GM19452 (cell line): ENCODE results near the gene TBC1D1.

Experiments
- ATAC-seq: cut with Tn5 transposase; IDR thresholded peaks from one replicate; pipeline ENCODE4 v1.9.1; 2021; ENCODE audit not compliant: unreplicated experiment

Gene TBC1D1

GRCh38 chr4:37889849-37890800 is 759 bp upstream of the TBC1D1 start:
- ATAC-seq = peak; percentile 1

DNA sequence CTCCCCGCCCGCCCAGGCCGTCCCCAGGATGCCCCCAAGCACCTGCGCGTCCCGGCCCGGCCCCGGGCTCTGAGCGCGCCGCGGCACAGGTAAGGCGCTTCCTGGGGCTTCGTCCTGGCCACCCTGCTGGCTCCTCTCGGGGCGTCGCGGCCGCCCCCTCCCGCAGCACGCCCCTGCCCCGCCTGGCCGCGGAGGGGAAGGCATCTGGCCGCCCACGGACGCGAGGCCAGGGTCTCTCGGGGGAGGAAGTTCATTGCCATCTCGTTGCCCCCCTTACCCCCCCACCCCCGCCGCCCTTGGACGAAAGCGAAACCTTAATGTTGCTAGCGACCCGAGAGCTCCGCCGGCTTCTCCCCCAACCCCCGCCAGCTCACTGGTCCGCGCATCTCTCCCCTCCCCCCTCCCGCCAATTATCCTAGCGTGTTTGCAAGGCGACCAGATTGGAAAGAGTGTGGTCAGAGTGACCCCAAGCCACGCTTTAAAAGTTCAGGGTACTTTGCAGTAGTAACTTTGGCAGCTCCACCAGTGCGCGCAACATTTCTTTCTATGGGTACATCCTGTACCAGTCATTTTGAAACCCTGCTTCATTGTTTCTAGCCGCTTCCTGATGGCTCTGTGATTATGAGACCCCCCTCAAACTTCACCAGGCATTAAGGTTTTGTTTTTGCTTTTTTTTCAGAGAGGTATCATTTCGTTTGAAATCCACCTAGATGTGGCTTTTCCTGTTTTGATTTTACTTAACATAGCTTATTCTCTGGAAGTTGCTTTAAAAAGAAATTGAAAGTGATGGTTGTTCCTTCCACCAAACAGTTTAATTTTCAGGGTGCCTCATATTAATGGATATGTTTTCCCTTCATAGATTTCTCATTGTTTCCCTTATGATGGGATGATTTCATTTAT is 626 bp downstream of the TBC1D1 start:
- ATAC-seq = peak; percentile 60

DNA sequence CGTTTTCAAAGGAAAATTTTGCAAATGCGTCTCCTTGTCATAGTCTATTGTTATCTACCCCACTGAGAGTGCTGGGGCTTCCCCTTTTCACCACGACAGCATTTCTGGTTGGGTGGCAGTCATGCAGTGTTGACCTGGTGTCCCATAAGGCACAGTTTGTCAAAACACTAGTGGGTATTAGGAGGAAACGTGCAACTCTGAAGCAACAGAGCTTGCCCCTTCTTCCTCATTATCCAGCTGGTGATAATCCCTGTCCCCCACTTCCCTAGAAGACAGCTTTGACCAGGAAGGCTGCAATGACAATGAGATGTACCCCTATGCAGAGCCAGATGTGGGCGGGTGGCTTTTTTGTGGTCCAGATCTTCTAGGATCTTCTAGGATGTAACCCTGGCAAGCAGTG is 1.8 kb downstream of the TBC1D1 start:
- ATAC-seq = peak; percentile 44

- ATAC-seq = no peak
These were observed 2.3 kb downstream of the TBC1D1 start for GRCh38 chr4:37893164-37893563.

GRCh38 chr4:37895271-37895670 is 4.4 kb downstream of the TBC1D1 start:
- ATAC-seq = no peak

- no peak for ATAC-seq
These were observed 5.4 kb downstream of the TBC1D1 start for GRCh38 chr4:37896206-37896860.

GRCh38 chr4:37902212-37902611 is 11.3 kb downstream of the TBC1D1 start:
- no peak for ATAC-seq

- no peak for ATAC-seq
These were observed 12.1 kb downstream of the TBC1D1 start for GRCh38 chr4:37902738-37903693.

DNA sequence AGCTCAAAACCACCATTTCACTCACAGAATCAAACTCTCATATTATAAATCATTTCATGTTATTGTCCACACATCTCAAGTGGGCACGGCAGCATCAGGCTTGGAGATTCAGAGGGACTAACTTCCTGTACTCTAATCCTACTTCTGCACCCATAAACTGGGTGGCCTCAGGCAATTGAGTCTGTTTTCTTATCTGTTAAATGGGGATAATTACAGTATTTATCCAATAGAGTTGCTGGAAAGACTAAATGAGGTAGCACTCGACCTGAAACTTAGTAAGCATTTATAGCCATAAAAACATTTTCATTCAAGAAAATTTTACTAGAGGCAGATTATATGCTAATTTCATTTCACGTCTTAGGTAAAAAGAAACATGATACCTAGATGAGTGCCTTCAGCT is 13.0 kb downstream of the TBC1D1 start:
- ATAC-seq = no peak

DNA sequence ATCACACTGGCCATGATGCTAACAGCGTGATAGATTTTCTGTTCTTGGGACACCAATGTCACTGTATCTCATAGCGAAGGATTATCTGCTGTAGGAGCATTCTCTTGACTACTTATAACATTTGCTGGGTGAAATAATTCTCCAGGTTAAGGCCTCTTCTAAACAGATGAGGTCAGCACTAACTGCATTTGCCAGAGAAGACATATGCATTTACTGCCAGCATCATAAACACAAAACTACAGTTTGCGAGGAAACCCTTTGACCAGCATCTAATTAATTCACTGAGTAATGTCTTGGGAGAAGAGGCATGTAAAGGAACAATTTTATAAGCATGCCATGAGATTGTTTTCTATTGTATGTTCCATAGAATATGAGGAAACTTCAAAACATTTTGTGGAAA is 13.9 kb downstream of the TBC1D1 start:
- ATAC-seq = no peak

DNA sequence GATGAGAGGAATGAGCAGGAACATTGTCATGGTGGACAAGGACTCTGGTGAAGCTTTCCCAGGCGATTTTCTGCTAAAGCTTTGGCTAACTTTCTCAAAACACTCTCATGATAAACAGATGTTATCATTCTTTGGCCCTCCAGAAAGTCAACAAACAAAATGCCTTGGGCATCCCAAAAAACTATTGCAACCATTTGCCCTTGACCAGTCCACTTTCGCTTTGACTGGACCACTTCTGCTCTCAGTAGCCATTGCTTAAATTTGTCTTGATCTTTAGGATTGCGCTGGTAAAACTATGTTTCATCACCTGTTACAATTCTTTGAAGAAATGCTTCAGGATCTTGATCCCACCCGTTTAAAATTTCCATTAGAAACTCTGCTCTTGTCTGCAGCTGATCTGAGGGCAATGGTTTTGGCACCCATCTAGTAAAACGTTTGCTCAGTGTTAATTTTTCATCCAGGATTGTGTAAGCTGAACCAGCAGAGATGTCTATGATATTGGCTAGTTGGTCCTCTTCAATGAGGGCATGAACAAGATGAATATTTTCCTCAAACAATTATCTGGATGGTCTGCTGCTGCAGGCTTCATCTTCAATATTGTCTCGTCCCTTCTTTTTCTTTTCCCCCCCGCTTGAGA is 14.8 kb downstream of the TBC1D1 start:
- ATAC-seq = no peak

GRCh38 chr4:37908488-37909331 is 17.8 kb downstream of the TBC1D1 start:
- ATAC-seq = no peak

DNA sequence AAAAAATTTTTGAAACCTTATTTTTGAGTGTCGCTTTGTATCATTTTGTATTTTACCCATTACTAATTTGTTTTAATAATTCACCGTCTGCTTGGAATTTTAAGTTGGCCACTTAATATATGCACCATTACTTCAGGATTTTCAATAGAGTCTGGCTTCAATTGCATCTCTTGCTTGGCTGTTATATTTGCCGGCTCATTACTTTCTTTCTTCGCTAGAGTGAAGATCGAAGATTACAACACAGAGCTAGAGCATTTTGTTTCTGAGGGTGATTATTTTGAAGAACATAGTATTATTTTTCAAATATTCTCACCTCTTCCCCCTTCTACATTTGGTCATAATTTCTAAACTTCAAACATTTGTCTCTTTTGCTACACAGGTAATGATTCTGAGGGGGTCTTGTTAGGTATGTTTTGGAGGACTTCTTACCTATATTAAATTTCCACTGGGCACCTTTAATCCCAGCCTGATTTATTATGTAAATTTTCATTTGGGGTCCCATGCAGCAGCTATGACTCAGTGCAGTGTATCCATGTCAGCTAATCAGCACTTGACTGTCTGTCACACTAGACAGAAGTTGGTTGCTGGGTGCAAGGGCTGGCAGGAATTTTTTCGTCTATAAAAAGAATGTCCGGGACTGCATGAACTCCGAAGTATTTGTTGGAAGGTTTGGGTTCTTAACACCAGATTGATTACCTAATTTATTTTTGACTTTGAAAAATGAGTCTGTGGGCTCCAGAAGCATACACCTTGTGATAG is 18.6 kb downstream of the TBC1D1 start:
- ATAC-seq = no peak

DNA sequence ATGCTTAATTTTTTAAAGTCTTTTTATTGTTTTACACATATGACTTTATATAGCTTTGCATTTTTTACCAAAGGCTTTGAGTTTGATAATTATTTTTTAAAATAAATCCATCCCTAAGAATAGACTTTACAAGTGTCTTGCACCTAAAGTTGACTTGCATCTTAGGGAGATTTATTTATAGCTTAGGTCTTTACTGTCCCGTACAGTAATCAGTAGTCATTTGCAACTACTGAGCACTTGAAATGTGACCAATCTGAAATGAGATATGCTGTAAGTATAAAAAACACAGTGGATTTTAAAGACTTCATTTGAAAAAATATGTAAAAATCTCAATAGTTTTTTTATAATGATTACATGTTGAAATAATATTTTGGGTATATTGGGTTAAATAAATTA is 19.2 kb downstream of the TBC1D1 start:
- ATAC-seq = no peak

GRCh38 chr4:37914539-37914938 is 23.7 kb downstream of the TBC1D1 start:
- ATAC-seq = no peak

- ATAC-seq = no peak
These were observed 26.5 kb downstream of the TBC1D1 start for GRCh38 chr4:37917388-37917787.

GRCh38 chr4:37918653-37919052 is 27.8 kb downstream of the TBC1D1 start:
- ATAC-seq = no peak

GRCh38 chr4:37922328-37922727 is 31.4 kb downstream of the TBC1D1 start:
- ATAC-seq = no peak
